SK-N-SH treated with all-trans-retinoic acid at 6 μM for 48 hours (cell line): ENCODE results near the gene PUM1.

ENCODE experiments used
- ATAC-seq: fragments of 200-7000 bp; cut with Tn5 transposase; 3 replicates; pipeline ENCODE4 v1.9.1; 2020; ENCODE audit warnings: mild to moderate bottlenecking, moderate library complexity
- ARNTL ChIP-seq: fragments of 450-650 bp; formaldehyde crosslinking; IDR thresholded peaks from 2 replicates; pipeline ENCODE4 v1.5.0; 2020; ENCODE audit warnings: low read depth, mild to moderate bottlenecking, moderate library complexity, borderline replicate concordance
- BACH2 ChIP-seq: fragments of 250-450 bp; sonication (Bioruptor Pico); IDR thresholded peaks from 2 replicates; pipeline ENCODE4 v1.9.0; 2021; ENCODE audit warnings: mild to moderate bottlenecking, borderline replicate concordance
- CREB5 ChIP-seq: fragments of 250-450 bp; sonication (Bioruptor Pico); IDR thresholded peaks from 2 replicates; pipeline ENCODE4 v1.5.1; 2020; ENCODE audit warnings: low read depth, mild to moderate bottlenecking, moderate library complexity
- CSDC2 ChIP-seq: fragments of 250-450 bp; sonication (Bioruptor Pico); IDR thresholded peaks from 2 replicates; pipeline ENCODE4 v1.5.0; 2020; ENCODE audit warnings: mild to moderate bottlenecking, moderate library complexity
- ESRRG ChIP-seq: fragments of 250-450 bp; sonication (Bioruptor Pico); IDR thresholded peaks from 2 replicates; pipeline ENCODE4 v1.6.1; 2021; ENCODE audit warnings: mild to moderate bottlenecking
- ISL1 ChIP-seq: fragments of 250-450 bp; sonication (Bioruptor Pico); IDR thresholded peaks from 2 replicates; pipeline ENCODE4 v2.1.2; 2022; ENCODE audit warnings: mild to moderate bottlenecking, moderate library complexity
- OSR1 ChIP-seq: fragments of 250-450 bp; sonication (Bioruptor Pico); IDR thresholded peaks from 2 replicates; pipeline ENCODE4 v1.8.0; 2022; ENCODE audit warnings: moderate library complexity, mild to moderate bottlenecking, inconsistent platforms
- PATZ1 ChIP-seq: fragments of 250-450 bp; sonication (Bioruptor Pico); IDR thresholded peaks from 2 replicates; pipeline ENCODE4 v1.8.0; 2020; ENCODE audit warnings: mild to moderate bottlenecking, moderate library complexity, borderline replicate concordance
- PPARA ChIP-seq: fragments of 250-450 bp; sonication (Bioruptor Pico); IDR thresholded peaks from 2 replicates; pipeline ENCODE4 v1.5.0; 2020; ENCODE audit warnings: mild to moderate bottlenecking, borderline replicate concordance
- SNAI2 ChIP-seq: fragments of 250-450 bp; sonication (Bioruptor Pico); IDR thresholded peaks from 2 replicates; pipeline ENCODE4 v1.5.0; 2020; ENCODE audit warnings: mild to moderate bottlenecking, moderate library complexity
- TOX ChIP-seq: fragments of 250-450 bp; sonication (Bioruptor Pico); IDR thresholded peaks from 2 replicates; pipeline ENCODE4 v1.8.0; 2021; ENCODE audit warnings: mild to moderate bottlenecking, moderate library complexity, borderline replicate concordance
- ZFP3 ChIP-seq: fragments of 250-450 bp; sonication (Bioruptor Pico); IDR thresholded peaks from 2 replicates; pipeline ENCODE4 v1.5.0; 2020; ENCODE audit warnings: mild to moderate bottlenecking, moderate library complexity
- ZFP30 ChIP-seq: fragments of 450-650 bp; formaldehyde crosslinking; IDR thresholded peaks from 2 replicates; pipeline ENCODE4 v1.5.0; 2022; ENCODE audit warnings: mild to moderate bottlenecking, moderate library complexity
- ZNF565 ChIP-seq: fragments of 450-650 bp; formaldehyde crosslinking; conservative IDR thresholded peaks from 2 replicates; pipeline ENCODE4 v1.5.0; 2020; ENCODE audit warnings: low read depth, mild to moderate bottlenecking, moderate library complexity
- ZNF70 ChIP-seq: fragments of 450-650 bp; formaldehyde crosslinking; IDR thresholded peaks from 2 replicates; pipeline ENCODE4 v1.5.0; 2020; ENCODE audit warnings: mild to moderate bottlenecking, moderate library complexity
- TF ChIP-seq, protein P1 (sequence below): fragments of 250-450 bp; sonication (Bioruptor Pico); IDR thresholded peaks from 2 replicates; pipeline ENCODE4 v1.8.0; 2021; ENCODE audit warnings: low read depth, mild to moderate bottlenecking, moderate library complexity, borderline replicate concordance
- TF ChIP-seq, protein P2 (sequence below): fragments of 250-450 bp; sonication (Bioruptor Pico); IDR thresholded peaks from 2 replicates; pipeline ENCODE4 v1.5.0; 2020; ENCODE audit warnings: mild to moderate bottlenecking, moderate library complexity

PUM1 gene

DNA sequence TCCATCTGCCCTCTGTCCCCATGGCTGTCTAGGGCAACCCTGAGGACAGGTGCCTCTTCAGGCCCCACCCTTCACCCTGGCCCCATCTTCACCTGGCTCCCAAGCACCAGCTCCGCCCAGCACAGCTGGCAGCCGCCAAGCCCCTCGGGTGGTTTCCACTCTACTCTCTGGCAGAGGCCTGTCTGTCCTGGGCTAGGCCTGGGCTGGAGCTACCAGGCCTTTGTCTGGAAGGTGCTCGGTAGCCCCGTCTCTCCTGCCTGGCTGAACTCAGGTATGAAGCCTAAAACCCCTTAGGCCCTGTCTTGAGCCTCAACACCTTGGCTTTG, 174.3 kb downstream of the PUM1 start (continued):
- TF ChIP-seq PATZ1 (CRISPR knock-in tag), result no peak
- TF ChIP-seq, all 23 proteins: peak for 0

- TF ChIP-seq TOX, result no peak
- TF ChIP-seq CSDC2 (CRISPR knock-in tag), result no peak
- TF ChIP-seq, protein P1, sequence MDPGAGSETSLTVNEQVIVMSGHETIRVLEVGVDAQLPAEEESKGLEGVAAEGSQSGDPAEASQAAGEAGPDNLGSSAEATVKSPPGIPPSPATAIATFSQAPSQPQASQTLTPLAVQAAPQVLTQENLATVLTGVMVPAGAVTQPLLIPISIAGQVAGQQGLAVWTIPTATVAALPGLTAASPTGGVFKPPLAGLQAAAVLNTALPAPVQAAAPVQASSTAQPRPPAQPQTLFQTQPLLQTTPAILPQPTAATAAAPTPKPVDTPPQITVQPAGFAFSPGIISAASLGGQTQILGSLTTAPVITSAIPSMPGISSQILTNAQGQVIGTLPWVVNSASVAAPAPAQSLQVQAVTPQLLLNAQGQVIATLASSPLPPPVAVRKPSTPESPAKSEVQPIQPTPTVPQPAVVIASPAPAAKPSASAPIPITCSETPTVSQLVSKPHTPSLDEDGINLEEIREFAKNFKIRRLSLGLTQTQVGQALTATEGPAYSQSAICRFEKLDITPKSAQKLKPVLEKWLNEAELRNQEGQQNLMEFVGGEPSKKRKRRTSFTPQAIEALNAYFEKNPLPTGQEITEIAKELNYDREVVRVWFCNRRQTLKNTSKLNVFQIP (CRISPR knock-in tag), result no peak
- no peak for TF ChIP-seq ZFP3 (CRISPR knock-in tag)
- TF ChIP-seq BACH2 (CRISPR knock-in tag), result no peak
- TF ChIP-seq OSR1 (CRISPR knock-in tag), result no peak
- no peak for TF ChIP-seq ZFP30 (CRISPR knock-in tag)
- TF ChIP-seq ZNF565 (CRISPR knock-in tag), result no peak
- TF ChIP-seq ARNTL (CRISPR knock-in tag), result no peak
- no peak for TF ChIP-seq PATZ1 (CRISPR knock-in tag)
- no peak for ATAC-seq
Observed at GRCh38 chr1:30890502-30891226, 174.9 kb downstream of the PUM1 start.

- no peak for ATAC-seq
- TF ChIP-seq PPARA (CRISPR knock-in tag), result no peak
Observed at GRCh38 chr1:30889511-30889910, 176.0 kb downstream of the PUM1 start.

DNA sequence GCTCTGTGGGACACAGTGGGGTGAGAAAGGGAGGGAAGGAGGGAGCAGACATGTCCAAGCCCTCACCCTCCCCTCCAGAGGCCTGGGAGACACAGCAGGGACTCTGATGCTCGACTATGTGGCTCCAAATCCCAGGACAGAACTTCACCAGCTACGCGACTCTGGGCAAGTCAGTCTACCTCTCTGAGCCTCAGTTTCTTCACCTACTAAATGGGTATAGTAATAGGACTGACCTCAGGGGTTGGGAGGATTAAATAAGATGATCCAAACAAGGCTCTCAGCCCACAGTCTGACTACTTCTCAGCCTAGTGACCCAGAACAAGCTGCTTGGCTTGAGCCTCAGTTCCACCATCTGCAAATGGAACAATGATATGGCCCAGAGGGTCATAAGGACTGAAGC, 176.5 kb downstream of the PUM1 start:
- TF ChIP-seq SNAI2 (CRISPR knock-in tag), result no peak
- no peak for TF ChIP-seq ESRRG (CRISPR knock-in tag)
- no peak for TF ChIP-seq ZNF70 (CRISPR knock-in tag)
- TF ChIP-seq ZNF565 (CRISPR knock-in tag), result no peak
- ATAC-seq, result peak; percentile 5; the same call in 1 of the 3 replicates

GRCh38 chr1:30888391-30888790, 177.1 kb downstream of the PUM1 start:
- peak; percentile 91 for ATAC-seq
- TF ChIP-seq, protein P2, sequence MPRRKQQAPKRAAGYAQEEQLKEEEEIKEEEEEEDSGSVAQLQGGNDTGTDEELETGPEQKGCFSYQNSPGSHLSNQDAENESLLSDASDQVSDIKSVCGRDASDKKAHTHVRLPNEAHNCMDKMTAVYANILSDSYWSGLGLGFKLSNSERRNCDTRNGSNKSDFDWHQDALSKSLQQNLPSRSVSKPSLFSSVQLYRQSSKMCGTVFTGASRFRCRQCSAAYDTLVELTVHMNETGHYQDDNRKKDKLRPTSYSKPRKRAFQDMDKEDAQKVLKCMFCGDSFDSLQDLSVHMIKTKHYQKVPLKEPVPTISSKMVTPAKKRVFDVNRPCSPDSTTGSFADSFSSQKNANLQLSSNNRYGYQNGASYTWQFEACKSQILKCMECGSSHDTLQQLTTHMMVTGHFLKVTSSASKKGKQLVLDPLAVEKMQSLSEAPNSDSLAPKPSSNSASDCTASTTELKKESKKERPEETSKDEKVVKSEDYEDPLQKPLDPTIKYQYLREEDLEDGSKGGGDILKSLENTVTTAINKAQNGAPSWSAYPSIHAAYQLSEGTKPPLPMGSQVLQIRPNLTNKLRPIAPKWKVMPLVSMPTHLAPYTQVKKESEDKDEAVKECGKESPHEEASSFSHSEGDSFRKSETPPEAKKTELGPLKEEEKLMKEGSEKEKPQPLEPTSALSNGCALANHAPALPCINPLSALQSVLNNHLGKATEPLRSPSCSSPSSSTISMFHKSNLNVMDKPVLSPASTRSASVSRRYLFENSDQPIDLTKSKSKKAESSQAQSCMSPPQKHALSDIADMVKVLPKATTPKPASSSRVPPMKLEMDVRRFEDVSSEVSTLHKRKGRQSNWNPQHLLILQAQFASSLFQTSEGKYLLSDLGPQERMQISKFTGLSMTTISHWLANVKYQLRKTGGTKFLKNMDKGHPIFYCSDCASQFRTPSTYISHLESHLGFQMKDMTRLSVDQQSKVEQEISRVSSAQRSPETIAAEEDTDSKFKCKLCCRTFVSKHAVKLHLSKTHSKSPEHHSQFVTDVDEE, result no peak
- TF ChIP-seq TOX (no peak), PATZ1 (CRISPR knock-in tag) (no peak), CREB5 (CRISPR knock-in tag) (no peak), OSR1 (CRISPR knock-in tag) (no peak), ISL1 (CRISPR knock-in tag) (no peak)
